K562 (cell line): ENCODE measurements around the gene LMCD1. TPM values are rescaled to one million over a fixed set of nuclear protein-coding genes. Genes with fewer than 3 reads are reported as not detected.
A peak's percentile ranks its signal among the peaks of the same experiment; 100 is the strongest.

Experiments
- ATAC-seq: fragments of 200-7000 bp; cut with Tn5 transposase; 3 replicates; pipeline ENCODE4 v1.9.1; 2020; ENCODE audit warnings: moderate library complexity
- BruUV-seq: library from RNA; stranded (reverse); fragments of 400-500 nt; replicated peaks from 2 replicates; lab custom pipeline; 2021; lab: Mats Ljungman, UMichigan
- CTCF ChIA-PET: fragments of 300-600 bp; formaldehyde crosslinking; extraction: SDS; loops from one replicate; lab custom pipeline; 2021; ENCODE audit warnings: low intra/inter-chr PET ratio; lab: Yijun Ruan, JAX
- POLR2A ChIA-PET: fragments of 300-600, 350-650 bp; sonication (Branson Sonifier 250); formaldehyde crosslinking; extraction: SDS; loops from one replicate; lab custom pipeline; 2021; ENCODE audit warnings: antibody characterized with exemption, inconsistent platforms; lab: Yijun Ruan, JAX
- DNase-seq, 4 experiments: peaks; one replicate each; pipeline versions ENCODE4 v3.0.0 to v3.0.0-alpha.2; 2011 to 2018; ENCODE audit warnings: low spot score in 3 of 4, mixed read lengths in 3 of 4; ENCODE audit errors: extremely low read depth in 1 of 4
- FAIRE-seq: peaks from 2 replicates; lab custom pipeline; 2011; peaks lifted over from hg19 to GRCh38; lab: Jason Lieb, UNC
- H2AFZ ChIP-seq: 2 replicates; pipeline ENCODE4 v1.6.0; 2011; ENCODE audit warnings: low read depth, low read length, control low read depth, inconsistent platforms
- H3K27ac ChIP-seq: fragments of 200-600 bp; 3 replicates; pipeline ENCODE4 v1.8.0; 2011; ENCODE audit warnings: low read depth, mild to moderate bottlenecking, control low read depth, inconsistent platforms, low read length, moderate library complexity, mixed read lengths; ENCODE audit errors: extremely low read depth
- H3K27me3 ChIP-seq, 2 experiments: fragments of 300-600 bp in 1 of 2; 2 replicates in 1 of 2; 3 replicates in 1 of 2; pipeline versions ENCODE4 v1.6.0 to v1.8.0; 2011; ENCODE audit warnings: inconsistent platforms in 2 of 2, low read length in 2 of 2, mild to moderate bottlenecking in 1 of 2, mixed read lengths in 1 of 2, moderate library complexity in 1 of 2; ENCODE audit not compliant: control insufficient read depth in 2 of 2, insufficient read depth in 2 of 2
- H3K36me3 ChIP-seq: fragments of 300-600 bp; 3 replicates; pipeline ENCODE4 v1.8.0; 2011; ENCODE audit warnings: mild to moderate bottlenecking, low read length, inconsistent platforms; ENCODE audit not compliant: control insufficient read depth, insufficient read depth
- H3K4me1 ChIP-seq, 2 experiments: fragments of 200-600 bp in 1 of 2; replicated peaks in 1 of 2; 2 replicates in 1 of 2; 3 replicates in 1 of 2; pipeline versions ENCODE4 v1.5.1 to v1.8.0; 2011; ENCODE audit warnings: inconsistent platforms in 2 of 2, low read length in 2 of 2, mild to moderate bottlenecking in 1 of 2, mixed read lengths in 1 of 2, moderate library complexity in 1 of 2; ENCODE audit not compliant: control insufficient read depth in 2 of 2, insufficient read depth in 2 of 2
- H3K4me2 ChIP-seq: 2 replicates; pipeline ENCODE4 v1.6.1; 2011; ENCODE audit warnings: low read length, control low read depth, inconsistent platforms, mixed read lengths; ENCODE audit not compliant: insufficient read depth
- H3K4me3 ChIP-seq: fragments of 200-600 bp; sonication (generic), shearing (Covaris generic); 2 replicates; pipeline ENCODE4 v1.5.1; 2016; ENCODE audit warnings: control low read depth, inconsistent platforms
- H3K79me2 ChIP-seq: fragments of 200-600 bp; 3 replicates; pipeline ENCODE4 v1.8.0; 2011; ENCODE audit warnings: low read length, inconsistent platforms; ENCODE audit not compliant: control insufficient read depth, insufficient read depth
- H3K9ac ChIP-seq, 2 experiments: 2 replicates each; pipeline versions ENCODE4 v1.6.0 to v1.6.1; 2011; ENCODE audit warnings: low read depth in 2 of 2, low read length in 2 of 2, control low read depth in 1 of 2, inconsistent platforms in 1 of 2, mild to moderate bottlenecking in 1 of 2, mixed read lengths in 1 of 2; ENCODE audit not compliant: insufficient read depth in 1 of 2
- H3K9me1 ChIP-seq: one replicate; pipeline ENCODE4 v1.6.0; 2011; ENCODE audit warnings: inconsistent platforms, mild to moderate bottlenecking, low read length, moderate library complexity; ENCODE audit not compliant: control insufficient read depth, insufficient read depth
- H3K9me3 ChIP-seq: replicated peaks from 2 replicates; pipeline ENCODE4 v1.5.1; 2011; ENCODE audit warnings: low read depth, low read length, inconsistent platforms; ENCODE audit not compliant: control insufficient read depth, insufficient read depth
- H4K20me1 ChIP-seq: replicated peaks from 2 replicates; pipeline ENCODE4 v1.6.1; 2011; ENCODE audit warnings: low read length, inconsistent platforms, mixed read lengths; ENCODE audit not compliant: control insufficient read depth, insufficient read depth
- BRD4 ChIP-seq: fragments of 200-600 bp; sonication (generic); IDR thresholded peaks from 2 replicates; pipeline ENCODE4 v1.6.1; 2017; ENCODE audit warnings: inconsistent platforms
- C11orf30 ChIP-seq: fragments of 450-650 bp; IDR thresholded peaks from 2 replicates; pipeline ENCODE4 v1.6.1; 2016; ENCODE audit warnings: low read depth, mild to moderate bottlenecking
- KLF6 ChIP-seq: fragments of 250-450 bp; sonication (Bioruptor Pico); IDR thresholded peaks from 2 replicates; pipeline ENCODE4 v1.4.0; 2020; ENCODE audit warnings: mild to moderate bottlenecking, moderate library complexity, borderline replicate concordance
- MBD1 ChIP-seq: fragments of 250-450 bp; sonication (Bioruptor Pico); IDR thresholded peaks from 2 replicates; pipeline ENCODE4 v1.8.0; 2022; ENCODE audit warnings: inconsistent platforms
- NFATC3 ChIP-seq: fragments of 450-650 bp; IDR thresholded peaks from 2 replicates; pipeline ENCODE4 v1.6.1; 2017; ENCODE audit warnings: mild to moderate bottlenecking
- ZC3H4 ChIP-seq: sonication (generic); formaldehyde crosslinking; IDR thresholded peaks from 2 replicates; pipeline ENCODE4 v1.9.0; 2021; ENCODE audit warnings: missing genetic modification reagents, borderline replicate concordance
- ZFP36 ChIP-seq: fragments of 150-350 bp; IDR thresholded peaks from 2 replicates; pipeline ENCODE4 v1.6.1; 2018; ENCODE audit warnings: low read length, low read depth; ENCODE audit not compliant: partially characterized antibody
- ZNF12 ChIP-seq: sonication (generic); formaldehyde crosslinking; IDR thresholded peaks from 2 replicates; pipeline ENCODE4 v1.4.0; 2020; ENCODE audit warnings: mild to moderate bottlenecking, missing genetic modification reagents
- ZNF212 ChIP-seq: fragments of 450-650 bp; formaldehyde crosslinking; IDR thresholded peaks from 2 replicates; pipeline ENCODE4 v1.4.0; 2020; ENCODE audit warnings: mild to moderate bottlenecking
- ZNF316 ChIP-seq: fragments of 450-650 bp; IDR thresholded peaks from 2 replicates; pipeline ENCODE4 v1.6.1; 2016
- ZNF75A ChIP-seq: fragments of 450-650 bp; formaldehyde crosslinking; IDR thresholded peaks from 2 replicates; pipeline ENCODE4 v1.4.0; 2020; ENCODE audit warnings: mild to moderate bottlenecking
- WGBS: fragments of 100-300 bp; shearing (Covaris generic); methylation state at CpG from one replicate; pipeline ENCODE4 v1.1.6; 2016; ENCODE audit warnings: low coverage, mixed read lengths; ENCODE audit not compliant: insufficient coverage; ENCODE audit errors: missing lambda C conversion rate; 5-methylcytosine and 5-hydroxymethylcytosine counted together
- in situ Hi-C: fragments of 300-500 bp; cut with MboI; formaldehyde crosslinking; loops from 4 replicates; pipeline ENCODE4 v1.15.0; 2018; ENCODE audit warnings: inconsistent platforms, mixed read lengths
- intact Hi-C: fragments of 100-400 bp; cut with micrococcal nuclease; formaldehyde crosslinking; loops from 2 replicates; pipeline ENCODE4 v1.14.2; 2022
- polyA plus RNA-seq, 8 experiments: library from polyadenylated mRNA; depleted of rRNA in 4 of 8; stranded (reverse) in 5 of 8; unstranded in 3 of 8; fragments of >200 nt; fragmentation: Nextera tagmentation in 2 of 8; fragmentation: Illumina TruSeq in 1 of 8; extraction: Ambion mirVana in 2 of 8; extraction: Trizol in 1 of 8; gene quantifications; 2 replicates each; pipeline versions ENCODE4 v1.2.1 to v1.2.3, GENCODE V29; 2011 to 2014; ENCODE audit warnings: inconsistent platforms in 1 of 8, missing spikeins in 1 of 8
- total RNA-seq, 7 experiments: library from RNA; depleted of rRNA in 6 of 7; stranded (reverse); fragments of >200 nt in 6 of 7; fragmentation: Illumina TruSeq in 2 of 7; extraction: Trizol in 2 of 7; gene quantifications; 2 replicates each; pipeline versions ENCODE4 v1.2.1 to v1.2.3, GENCODE V29; 2011 to 2021; ENCODE audit warnings: low replicate concordance in 1 of 7

The LMCD1 gene
- total and polyA plus RNA-seq, 9 of the 15 experiments (the other 6 are each of a cell fraction or from before 2014, with no cell fraction given), result 0.60 TPM; not detected in 8

- Histone ChIP-seq H3K79me2 (no peaks in the 10 kb centered on the region), H3K4me3 (no peak overlapping the region), H3K9ac (no peak overlapping the region), H3K27ac (no peak overlapping the region), H3K27me3 (no peaks in the 10 kb centered on the region), H3K4me2 (no peak overlapping the region), H3K36me3 (no peaks in the 10 kb centered on the region), H4K20me1 (no peaks in the 10 kb centered on the region), H3K4me1 (no peaks in the 10 kb centered on the region), H3K9me3 (no peaks in the 10 kb centered on the region)
- POLR2A ChIA-PET, result interaction anchor here (1.2 kb wide), 1 partner anchor 8 kb away, joined by 3 read pairs; no protein-coding TSS in a partner anchor
- CTCF ChIA-PET, result no interaction called here
- no peak for ATAC-seq
- FAIRE-seq, result no peak
- TF ChIP-seq ZNF75A, result no peak
- no peak for TF ChIP-seq ZNF12 (CRISPR knock-in tag)
- TF ChIP-seq C11orf30, result 0 out of 2 replicates have a peak, but pooled peaks have one; percentile 4
- no peak for TF ChIP-seq ZFP36
- no peak for TF ChIP-seq BRD4
- no peak for TF ChIP-seq ZNF212 (CRISPR knock-in tag)
- no peak for TF ChIP-seq MBD1 (CRISPR knock-in tag)
- TF ChIP-seq ZC3H4 (CRISPR knock-in tag), result no peak
- TF ChIP-seq NFATC3, result no peak
- peak; percentile 57 for TF ChIP-seq ZNF316
- TF ChIP-seq KLF6 (CRISPR knock-in tag), result no peak
- TF ChIP-seq, all 486 proteins: peak for 2
- no peak for DNase-seq
- Histone ChIP-seq H3K9me1 (no peaks in the 10 kb centered on the region), H2AFZ (no peak overlapping the region)
- under 1% methylated on average over 5 of the region's 5 CpGs for WGBS
- BruUV-seq, result no TSS peak
- in situ Hi-C loops, result no loop called here
- intact Hi-C loops, result no loop called here
Measured at GRCh38 chr3:8484409-8485140, 17.0 kb upstream of the LMCD1 start.
